WTC11 (cell line): ENCODE measurements around the gene SELPLG.

Experiments
- ETV6 ChIP-seq: sonication (generic); formaldehyde crosslinking; IDR thresholded peaks from 2 replicates; pipeline ENCODE4 v1.8.1; 2022; ENCODE audit warnings: mild to moderate bottlenecking, missing genetic modification reagents
- KAT7 ChIP-seq: sonication (generic); formaldehyde crosslinking; IDR thresholded peaks from 2 replicates; pipeline ENCODE4 v1.8.1; 2023; ENCODE audit warnings: missing genetic modification reagents, mild to moderate bottlenecking, borderline replicate concordance
- NFYB ChIP-seq: sonication (generic); formaldehyde crosslinking; conservative IDR thresholded peaks from 2 replicates; pipeline ENCODE4 v1.8.0; 2022; ENCODE audit warnings: low read depth, missing genetic modification reagents
- SP1 ChIP-seq: sonication (generic); formaldehyde crosslinking; conservative IDR thresholded peaks from 2 replicates; pipeline ENCODE4 v1.8.1; 2022; ENCODE audit warnings: missing genetic modification reagents
- ZNF263 ChIP-seq: sonication (generic); formaldehyde crosslinking; IDR thresholded peaks from 2 replicates; pipeline ENCODE4 v1.8.1; 2022; ENCODE audit warnings: low read depth, mild to moderate bottlenecking, moderate library complexity, missing genetic modification reagents
- ZNF317 ChIP-seq: sonication (generic); formaldehyde crosslinking; IDR thresholded peaks from 2 replicates; pipeline ENCODE4 v1.8.1; 2023; ENCODE audit warnings: low read depth, mild to moderate bottlenecking, moderate library complexity, missing genetic modification reagents, borderline replicate concordance
- TF ChIP-seq, protein P1 (sequence below): fragments of 200-600 bp; IDR thresholded peaks from 2 replicates; pipeline ENCODE4 v1.8.0; 2022; ENCODE audit warnings: antibody characterized with exemption
- TF ChIP-seq, protein P2 (sequence below): sonication (generic); formaldehyde crosslinking; IDR thresholded peaks from 2 replicates; pipeline ENCODE4 v1.8.0; 2022; ENCODE audit warnings: missing genetic modification reagents
- TF ChIP-seq, protein P3 (sequence below): sonication (generic); formaldehyde crosslinking; conservative IDR thresholded peaks from 2 replicates; pipeline ENCODE4 v1.8.1; 2022; ENCODE audit warnings: mild to moderate bottlenecking, missing genetic modification reagents

DNA sequence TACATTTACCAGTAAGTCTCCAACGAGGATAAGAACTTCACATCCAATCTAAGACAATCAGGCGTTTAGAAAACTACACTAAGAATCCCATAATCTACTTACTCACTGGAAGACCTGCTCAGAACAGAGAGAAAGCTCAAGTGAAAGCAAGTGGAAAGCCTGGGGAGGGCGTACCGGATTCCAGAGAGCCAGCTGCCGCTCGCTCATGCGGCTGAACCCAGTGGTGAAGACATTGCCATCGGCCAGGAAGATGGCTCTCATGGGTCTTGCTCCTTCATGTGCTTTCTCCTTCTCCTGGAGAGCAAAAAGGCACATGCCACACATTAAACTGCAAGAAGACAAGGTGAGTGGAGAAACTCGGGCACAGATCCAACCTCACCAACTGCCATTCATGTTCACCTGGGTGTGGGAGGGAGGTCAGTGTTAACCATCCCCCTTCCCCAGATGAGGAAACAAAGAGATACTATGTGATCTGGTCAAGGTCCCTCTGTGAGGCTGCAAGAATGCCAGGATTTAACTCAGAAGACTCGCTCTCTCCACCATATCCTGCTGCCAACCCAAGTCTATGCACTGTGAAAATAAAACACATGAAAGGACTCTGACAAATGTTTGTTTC lies 23.5 kb upstream of the SELPLG start:
- TF ChIP-seq, protein P1, sequence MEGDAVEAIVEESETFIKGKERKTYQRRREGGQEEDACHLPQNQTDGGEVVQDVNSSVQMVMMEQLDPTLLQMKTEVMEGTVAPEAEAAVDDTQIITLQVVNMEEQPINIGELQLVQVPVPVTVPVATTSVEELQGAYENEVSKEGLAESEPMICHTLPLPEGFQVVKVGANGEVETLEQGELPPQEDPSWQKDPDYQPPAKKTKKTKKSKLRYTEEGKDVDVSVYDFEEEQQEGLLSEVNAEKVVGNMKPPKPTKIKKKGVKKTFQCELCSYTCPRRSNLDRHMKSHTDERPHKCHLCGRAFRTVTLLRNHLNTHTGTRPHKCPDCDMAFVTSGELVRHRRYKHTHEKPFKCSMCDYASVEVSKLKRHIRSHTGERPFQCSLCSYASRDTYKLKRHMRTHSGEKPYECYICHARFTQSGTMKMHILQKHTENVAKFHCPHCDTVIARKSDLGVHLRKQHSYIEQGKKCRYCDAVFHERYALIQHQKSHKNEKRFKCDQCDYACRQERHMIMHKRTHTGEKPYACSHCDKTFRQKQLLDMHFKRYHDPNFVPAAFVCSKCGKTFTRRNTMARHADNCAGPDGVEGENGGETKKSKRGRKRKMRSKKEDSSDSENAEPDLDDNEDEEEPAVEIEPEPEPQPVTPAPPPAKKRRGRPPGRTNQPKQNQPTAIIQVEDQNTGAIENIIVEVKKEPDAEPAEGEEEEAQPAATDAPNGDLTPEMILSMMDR, result no peak
- TF ChIP-seq ETV6 (CRISPR knock-in tag) (no peak), ZNF317 (no peak), SP1 (CRISPR knock-in tag) (no peak), ZNF263 (no peak), NFYB (no peak), KAT7 (CRISPR knock-in tag) (no peak)
- TF ChIP-seq, protein P2, sequence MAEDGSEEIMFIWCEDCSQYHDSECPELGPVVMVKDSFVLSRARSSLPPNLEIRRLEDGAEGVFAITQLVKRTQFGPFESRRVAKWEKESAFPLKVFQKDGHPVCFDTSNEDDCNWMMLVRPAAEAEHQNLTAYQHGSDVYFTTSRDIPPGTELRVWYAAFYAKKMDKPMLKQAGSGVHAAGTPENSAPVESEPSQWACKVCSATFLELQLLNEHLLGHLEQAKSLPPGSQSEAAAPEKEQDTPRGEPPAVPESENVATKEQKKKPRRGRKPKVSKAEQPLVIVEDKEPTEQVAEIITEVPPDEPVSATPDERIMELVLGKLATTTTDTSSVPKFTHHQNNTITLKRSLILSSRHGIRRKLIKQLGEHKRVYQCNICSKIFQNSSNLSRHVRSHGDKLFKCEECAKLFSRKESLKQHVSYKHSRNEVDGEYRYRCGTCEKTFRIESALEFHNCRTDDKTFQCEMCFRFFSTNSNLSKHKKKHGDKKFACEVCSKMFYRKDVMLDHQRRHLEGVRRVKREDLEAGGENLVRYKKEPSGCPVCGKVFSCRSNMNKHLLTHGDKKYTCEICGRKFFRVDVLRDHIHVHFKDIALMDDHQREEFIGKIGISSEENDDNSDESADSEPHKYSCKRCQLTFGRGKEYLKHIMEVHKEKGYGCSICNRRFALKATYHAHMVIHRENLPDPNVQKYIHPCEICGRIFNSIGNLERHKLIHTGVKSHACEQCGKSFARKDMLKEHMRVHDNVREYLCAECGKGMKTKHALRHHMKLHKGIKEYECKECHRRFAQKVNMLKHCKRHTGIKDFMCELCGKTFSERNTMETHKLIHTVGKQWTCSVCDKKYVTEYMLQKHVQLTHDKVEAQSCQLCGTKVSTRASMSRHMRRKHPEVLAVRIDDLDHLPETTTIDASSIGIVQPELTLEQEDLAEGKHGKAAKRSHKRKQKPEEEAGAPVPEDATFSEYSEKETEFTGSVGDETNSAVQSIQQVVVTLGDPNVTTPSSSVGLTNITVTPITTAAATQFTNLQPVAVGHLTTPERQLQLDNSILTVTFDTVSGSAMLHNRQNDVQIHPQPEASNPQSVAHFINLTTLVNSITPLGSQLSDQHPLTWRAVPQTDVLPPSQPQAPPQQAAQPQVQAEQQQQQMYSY (CRISPR knock-in tag), result no peak
- TF ChIP-seq, protein P3, sequence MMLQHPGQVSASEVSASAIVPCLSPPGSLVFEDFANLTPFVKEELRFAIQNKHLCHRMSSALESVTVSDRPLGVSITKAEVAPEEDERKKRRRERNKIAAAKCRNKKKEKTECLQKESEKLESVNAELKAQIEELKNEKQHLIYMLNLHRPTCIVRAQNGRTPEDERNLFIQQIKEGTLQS, result no peak
